COLO829 (cell line): ENCODE results near the gene RNF186.
"Not testable (repeated sequence)": the region's sequence is repeated elsewhere in the genome, so short reads cannot be mapped to it uniquely, and the experiment has no call there.

Source experiments
- DNase-seq: peaks from one replicate; pipeline ENCODE4 v3.0.0; 2012; ENCODE audit warnings: low spot score

RNF186 gene

DNA sequence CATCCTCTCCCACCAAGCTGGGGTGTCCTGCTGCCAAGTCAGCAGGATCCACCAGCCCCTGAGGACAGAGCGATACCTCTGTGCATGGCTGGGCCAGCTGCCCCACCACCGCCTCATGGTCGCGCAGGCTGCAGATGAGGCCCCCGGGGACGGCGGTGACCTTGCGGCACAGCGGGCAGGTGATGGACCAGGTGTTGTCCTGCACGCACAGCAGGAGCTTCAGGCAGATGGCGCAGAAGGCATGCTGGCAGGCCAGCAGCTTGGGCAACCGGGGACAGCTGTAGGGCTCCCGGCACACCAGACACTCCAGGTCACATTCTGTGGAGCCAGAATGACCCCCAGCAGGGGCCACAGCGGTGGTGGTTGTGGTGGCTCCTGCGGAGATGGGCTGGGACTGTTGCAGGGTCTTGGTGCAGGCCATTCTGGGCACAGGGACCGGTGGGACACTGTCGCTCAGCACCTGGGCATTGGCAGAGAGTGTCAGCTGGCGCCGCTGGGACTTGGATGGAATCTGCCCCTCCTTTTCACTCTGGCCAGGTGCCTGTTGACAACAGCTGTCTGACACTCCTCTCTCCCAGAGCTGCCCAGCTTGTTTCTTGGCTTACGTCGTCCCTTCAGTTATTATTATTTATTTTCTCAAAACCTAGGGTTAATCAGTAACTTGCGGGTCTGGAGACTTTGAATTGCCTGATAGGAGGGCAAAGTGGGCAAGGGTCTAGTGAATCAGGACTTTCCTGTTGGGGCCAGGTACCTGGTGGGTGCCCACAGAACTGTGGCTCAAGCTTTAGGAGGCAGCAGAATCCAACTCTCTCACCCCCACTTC is at the start of gene RNF186:
Gene RNF186, minus strand, starts transcription at position 603 of the 823 bp plus-strand sequence. Its CDS starts 182 bp downstream, at position 421.
- no peak for DNase-seq

DNA sequence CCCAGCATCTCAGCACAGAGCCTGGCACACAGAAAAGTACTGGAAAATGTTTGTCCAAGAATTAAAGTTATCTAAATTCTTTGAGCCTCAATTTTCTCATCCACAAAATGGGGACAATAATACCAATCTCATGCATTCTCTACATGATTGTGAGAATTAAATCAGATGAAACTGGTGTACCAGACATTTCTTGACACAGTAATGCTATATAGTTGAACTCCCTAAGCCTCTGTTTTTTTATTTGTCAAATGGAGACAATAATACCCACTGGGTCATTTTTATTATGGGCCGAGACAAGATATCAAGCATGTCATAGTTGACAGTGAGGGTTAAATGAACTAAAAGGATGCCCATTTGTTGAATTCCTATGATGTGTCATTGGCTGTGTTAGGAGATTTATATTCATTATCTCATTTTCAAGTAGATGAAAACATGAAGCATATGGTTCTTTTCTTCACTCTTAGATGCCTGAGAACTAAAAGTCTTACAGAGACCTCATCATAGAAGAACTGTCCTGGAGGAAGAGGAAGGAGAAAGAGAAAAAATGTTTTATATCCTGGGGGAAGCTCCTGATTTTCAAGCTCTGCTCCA is 49.6 kb upstream of the RNF186 start:
- no peak for DNase-seq

- no peak for DNase-seq
Observed at GRCh38 chr1:19862944-19863343, 47.9 kb upstream of the RNF186 start.

DNA sequence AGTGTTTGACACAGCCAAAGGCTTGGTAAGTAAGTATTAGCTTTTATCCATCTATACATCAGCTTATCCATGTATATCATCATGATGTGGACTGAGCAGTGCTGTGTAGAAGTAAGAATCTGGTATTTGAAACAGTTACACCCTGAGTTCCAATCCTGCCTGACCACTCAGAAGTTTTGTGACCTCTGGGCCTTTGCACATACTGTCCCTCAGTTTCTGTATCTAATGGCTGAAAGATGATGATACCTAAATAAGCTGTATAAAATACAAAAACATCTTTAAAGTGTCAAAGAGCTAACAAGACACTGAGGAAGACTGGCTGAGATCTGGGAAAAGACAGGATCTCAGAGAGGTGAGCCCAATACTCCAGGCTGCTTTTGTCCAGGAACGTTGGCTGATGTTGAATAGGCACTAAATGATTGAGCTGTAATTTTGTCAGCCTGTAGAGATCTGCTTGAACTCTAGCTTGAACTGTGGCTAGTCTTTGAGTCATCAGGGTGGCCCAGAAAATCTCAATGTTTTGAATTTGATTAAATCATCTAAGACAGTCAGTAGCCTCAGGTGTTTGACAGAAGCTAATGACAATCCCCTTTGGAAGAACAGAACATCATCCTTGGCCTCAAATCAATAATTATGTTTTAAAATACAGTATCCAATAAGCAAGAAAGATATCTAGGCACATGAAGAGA is 46.9 kb upstream of the RNF186 start:
- DNase-seq = no peak

- DNase-seq = no peak
Observed at GRCh38 chr1:19861034-19861433, 46.0 kb upstream of the RNF186 start.

DNA sequence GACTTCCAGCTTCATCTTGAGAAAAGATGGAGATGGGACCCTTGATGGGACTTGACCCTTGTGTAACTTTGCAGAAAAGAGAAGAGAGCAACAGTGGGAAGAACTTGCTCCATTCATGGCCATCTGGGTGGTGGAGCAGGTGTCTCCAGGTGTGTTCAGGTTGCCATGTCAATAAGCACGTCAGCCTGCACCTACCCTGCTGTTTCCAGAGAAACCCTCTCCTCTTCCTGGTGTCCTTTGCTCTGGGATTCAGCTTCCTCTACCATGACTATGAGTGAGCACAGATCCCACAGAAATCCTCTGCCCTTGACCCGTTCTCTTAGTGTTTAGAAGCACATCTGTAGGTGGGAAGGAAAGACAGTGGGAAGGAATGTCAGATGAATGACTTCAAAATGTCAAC is 45.3 kb upstream of the RNF186 start:
- DNase-seq = no peak

GRCh38 chr1:19859876-19860275 is 44.8 kb upstream of the RNF186 start:
- DNase-seq = no peak

DNA sequence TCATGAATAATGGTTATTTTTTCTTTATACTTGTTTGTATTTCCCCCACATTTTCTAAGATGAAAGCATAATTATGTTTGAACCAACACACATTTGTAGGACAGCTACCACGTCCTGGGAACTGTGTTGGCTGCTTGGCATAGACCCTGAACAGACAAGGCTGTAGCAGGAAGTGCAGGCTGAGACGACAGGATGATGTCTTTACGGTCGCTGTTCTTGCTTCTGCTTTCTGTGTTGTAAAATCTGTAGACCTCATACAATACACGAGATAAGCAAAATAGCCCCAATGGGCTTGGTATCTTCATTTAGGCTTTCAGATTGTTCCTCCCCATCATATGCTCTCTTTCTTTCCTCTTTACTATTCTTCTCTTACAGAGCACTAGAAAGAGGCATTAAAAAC is 43.8 kb upstream of the RNF186 start:
- no peak for DNase-seq

GRCh38 chr1:19854866-19855265 is 39.8 kb upstream of the RNF186 start:
- DNase-seq = no peak

DNA sequence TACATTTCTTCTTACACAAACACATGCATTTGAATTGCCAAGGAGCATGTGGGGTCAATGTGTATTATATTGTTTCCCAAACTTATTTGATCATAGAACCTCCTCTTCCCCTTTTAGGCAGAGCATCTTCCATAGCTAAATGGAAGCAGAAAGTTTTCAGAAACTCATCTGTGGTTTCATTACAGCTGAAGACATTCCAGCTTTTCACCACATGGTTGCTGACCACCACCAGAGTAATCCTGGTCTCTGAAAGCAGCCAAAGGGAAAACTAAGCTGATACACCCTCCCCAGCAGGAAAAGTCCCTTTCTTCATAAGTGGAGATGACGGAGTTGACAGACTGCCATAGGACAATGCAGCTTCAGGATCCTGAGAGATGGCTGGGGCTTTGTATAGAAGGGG is 37.0 kb upstream of the RNF186 start:
- DNase-seq = no peak

- DNase-seq = no peak
Observed at GRCh38 chr1:19850214-19850613, 35.1 kb upstream of the RNF186 start.

DNA sequence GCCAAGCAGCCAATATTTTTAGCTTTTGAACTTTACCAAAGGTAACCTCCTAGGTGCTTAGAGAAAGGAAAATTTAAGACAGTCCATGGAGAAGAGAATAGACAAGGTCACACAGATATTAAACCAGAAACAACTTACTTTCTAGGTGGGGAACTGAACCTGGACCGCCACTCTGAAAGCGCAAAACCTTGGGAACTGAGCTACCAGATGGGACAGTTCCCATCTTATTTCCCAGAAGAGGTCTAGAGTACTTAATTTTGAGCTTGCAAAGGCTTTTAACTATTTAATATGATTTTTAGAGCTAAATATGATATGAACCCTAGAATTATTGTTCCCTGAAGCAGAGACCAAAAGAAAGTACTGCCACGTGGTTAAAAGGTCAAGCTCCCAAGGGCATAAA is 34.2 kb upstream of the RNF186 start:
- not testable (repeated sequence) for DNase-seq

DNA sequence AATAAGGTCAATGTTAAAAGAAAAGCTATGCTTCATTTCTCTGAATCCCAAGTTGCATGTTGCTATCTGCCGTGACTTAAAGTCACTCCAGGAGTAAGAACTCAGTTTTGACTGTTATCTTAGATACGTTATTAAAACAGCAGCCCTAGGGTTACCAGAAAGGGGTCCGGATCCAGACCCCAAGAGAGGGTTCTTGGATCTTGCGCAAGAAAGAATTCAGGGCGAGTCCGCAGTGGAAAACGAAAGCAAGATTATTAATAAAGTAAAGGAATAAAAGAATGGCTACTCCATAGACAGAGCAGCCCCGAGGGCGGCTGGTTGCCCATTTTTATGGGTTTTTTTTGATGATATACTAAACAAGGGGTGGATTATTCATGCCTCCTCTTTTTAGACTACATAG is 32.3 kb upstream of the RNF186 start:
- not testable (repeated sequence) for DNase-seq

DNA sequence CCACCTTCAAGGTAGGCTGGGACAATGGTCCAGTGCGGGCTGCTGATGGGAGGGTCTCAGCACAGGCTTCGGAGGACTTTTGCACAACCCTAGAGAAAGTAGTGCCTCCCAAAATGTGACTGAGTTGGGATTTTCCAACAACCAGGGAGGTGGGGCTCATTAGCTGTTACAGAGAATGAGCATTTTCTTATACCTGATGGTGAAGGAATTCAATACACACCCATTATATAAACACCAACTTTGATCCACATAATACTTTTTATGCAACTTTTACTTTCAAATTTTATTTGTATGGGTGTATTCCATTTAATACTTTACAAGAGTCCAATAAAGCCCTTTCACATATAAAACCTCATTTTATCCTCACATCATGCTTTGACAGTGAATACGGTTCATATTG is 31.3 kb upstream of the RNF186 start:
- DNase-seq = no peak

- DNase-seq = no peak
Observed at GRCh38 chr1:19845555-19845954, 30.5 kb upstream of the RNF186 start.

DNA sequence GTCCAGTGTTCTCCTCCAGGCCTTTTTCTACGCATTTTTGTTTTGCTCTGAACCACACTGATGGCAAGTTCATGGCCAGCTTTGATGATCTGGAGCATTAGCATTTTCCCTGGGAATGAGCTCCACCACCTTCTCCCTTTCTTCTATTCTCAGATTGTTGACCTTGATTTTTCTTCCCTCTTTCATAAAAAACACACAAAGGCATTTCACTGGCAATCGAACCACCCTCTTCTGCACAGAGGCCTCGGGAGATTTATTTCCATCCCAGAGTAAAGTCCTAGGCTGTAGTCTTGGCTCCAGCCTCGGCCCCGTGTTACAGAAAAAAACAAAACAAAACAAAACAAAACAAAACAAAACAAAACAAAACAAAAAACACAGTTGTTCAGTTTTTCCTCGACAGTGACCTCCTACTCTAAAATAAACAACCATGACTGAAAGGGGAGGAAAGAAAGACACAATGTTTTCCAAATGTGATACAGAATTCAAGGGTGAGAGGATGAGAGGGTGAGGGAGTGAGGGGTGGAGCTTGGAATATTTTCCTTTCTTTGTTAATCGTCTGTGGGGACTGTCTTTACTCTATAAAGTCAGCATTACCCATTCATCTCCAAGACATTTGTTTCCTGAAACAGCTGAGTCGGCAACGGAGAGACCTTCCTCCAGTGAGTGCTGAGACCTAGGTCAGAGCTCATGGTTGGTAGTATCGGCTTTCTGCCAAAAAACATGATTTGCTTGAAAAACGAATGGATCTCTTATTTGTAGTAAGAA is 29.8 kb upstream of the RNF186 start:
- DNase-seq = no peak

GRCh38 chr1:19840228-19840627 is 25.1 kb upstream of the RNF186 start:
- no peak for DNase-seq

GRCh38 chr1:19837866-19838265 is 22.8 kb upstream of the RNF186 start:
- no peak for DNase-seq

- DNase-seq = no peak
Observed at GRCh38 chr1:19835578-19835977, 20.5 kb upstream of the RNF186 start.

GRCh38 chr1:19831441-19831840 is 16.4 kb upstream of the RNF186 start:
- no peak for DNase-seq

DNA sequence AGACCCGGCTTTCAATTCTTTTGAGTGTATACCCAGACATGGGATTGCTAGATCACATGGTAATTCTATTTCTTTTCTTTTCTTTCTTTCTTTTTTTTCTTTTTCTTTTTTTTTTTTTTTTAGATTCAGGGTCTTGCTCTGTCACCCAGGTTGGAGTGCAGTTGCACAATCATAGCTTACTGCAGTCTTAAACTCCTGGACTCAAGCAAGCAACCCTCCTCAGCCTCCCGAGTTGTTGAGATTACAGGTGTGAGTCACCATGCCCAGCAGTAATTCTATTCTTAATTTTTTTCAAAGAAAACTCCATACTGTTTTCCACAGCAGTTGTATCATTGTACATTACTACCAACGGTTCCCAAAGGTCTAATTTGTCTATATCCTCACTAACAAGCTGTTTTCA is 13.5 kb upstream of the RNF186 start:
- DNase-seq = no peak

- no peak for DNase-seq
Observed at GRCh38 chr1:19825298-19825697, 10.2 kb upstream of the RNF186 start.
